ENCODE measurements around the gene SNRK.

SNRK gene

GRCh38 chr3:43309372-43310305 is 23.3 kb downstream of the SNRK start:
- DNase-seq = no peak

- no peak for DNase-seq
Observed at GRCh38 chr3:43316783-43317460, 30.6 kb downstream of the SNRK start.

GRCh38 chr3:43317461-43318316 is 31.3 kb downstream of the SNRK start:
- DNase-seq = no peak

GRCh38 chr3:43319376-43319775 is 33.0 kb downstream of the SNRK start:
- DNase-seq = no peak

- DNase-seq = no peak
Observed at GRCh38 chr3:43319794-43320193, 33.5 kb downstream of the SNRK start.

- no peak for DNase-seq
Observed at GRCh38 chr3:43320288-43320687, 33.9 kb downstream of the SNRK start.

GRCh38 chr3:43323541-43323940 is 37.2 kb downstream of the SNRK start:
- no peak for DNase-seq

GRCh38 chr3:43326891-43327581 is 40.7 kb downstream of the SNRK start:
- DNase-seq = no peak

GRCh38 chr3:43327582-43327979 is 41.2 kb downstream of the SNRK start:
- DNase-seq = no peak

GRCh38 chr3:43328653-43329052 is 42.3 kb downstream of the SNRK start:
- no peak for DNase-seq

- no peak for DNase-seq
Observed at GRCh38 chr3:43330981-43331380, 44.6 kb downstream of the SNRK start.

- DNase-seq = no peak
Observed at GRCh38 chr3:43331381-43331780, 45.0 kb downstream of the SNRK start.

- no peak for DNase-seq
Observed at GRCh38 chr3:43334976-43335375, 48.6 kb downstream of the SNRK start.

- DNase-seq = no peak
Observed at GRCh38 chr3:43335799-43336198, 49.5 kb downstream of the SNRK start.

- DNase-seq = no peak
Observed at GRCh38 chr3:43338295-43338694, 52.0 kb downstream of the SNRK start.

GRCh38 chr3:43340403-43340802 is 54.1 kb downstream of the SNRK start:
- DNase-seq = no peak

GRCh38 chr3:43341788-43342187 is 55.4 kb downstream of the SNRK start:
- DNase-seq = no peak

GRCh38 chr3:43343185-43343584 is 56.8 kb downstream of the SNRK start:
- DNase-seq = no peak

GRCh38 chr3:43343815-43344214 is 57.5 kb downstream of the SNRK start:
- no peak for DNase-seq

GRCh38 chr3:43344520-43344919 is 58.2 kb downstream of the SNRK start:
- DNase-seq = no peak

GRCh38 chr3:43345246-43345645 is 58.9 kb downstream of the SNRK start:
- DNase-seq = no peak

GRCh38 chr3:43345877-43346276 is 59.5 kb downstream of the SNRK start:
- DNase-seq = no peak
